GM12873 (cell line): ENCODE measurements around the gene KRTAP12-4.

Source experiments
- CTCF ChIP-seq: IDR thresholded peaks from 2 replicates; pipeline ENCODE4 v1.5.1; 2012; ENCODE audit warnings: low read depth, mild to moderate bottlenecking, moderate library complexity, low read length, control low read depth; ENCODE audit not compliant: insufficient read depth; ENCODE audit errors: missing control alignments

KRTAP12-4 gene

GRCh38 chr21:44670642-44671432 lies 16.4 kb upstream of the KRTAP12-4 start:
- no peak for TF ChIP-seq CTCF

GRCh38 chr21:44667612-44668011 lies 13.2 kb upstream of the KRTAP12-4 start:
- no peak for TF ChIP-seq CTCF

GRCh38 chr21:44666401-44667320 lies 12.2 kb upstream of the KRTAP12-4 start, which contains the start of gene KRTAP12-2:
Gene KRTAP12-2, minus strand, starts transcription at chr21:44666927. Its CDS starts 41 bp downstream, at chr21:44666886.
- TF ChIP-seq CTCF, result no peak

GRCh38 chr21:44664691-44665090 lies 10.2 kb upstream of the KRTAP12-4 start:
- no peak for TF ChIP-seq CTCF

GRCh38 chr21:44658913-44659595 lies 4.6 kb upstream of the KRTAP12-4 start:
- no peak for TF ChIP-seq CTCF

GRCh38 chr21:44658541-44658910 lies 4.1 kb upstream of the KRTAP12-4 start:
- no peak for TF ChIP-seq CTCF
